ENCODE results near the gene DZIP3.
"Not testable (repeated sequence)": the region's sequence is repeated elsewhere in the genome, so short reads cannot be mapped to it uniquely, and the experiment has no call there.

The DZIP3 gene

DNA sequence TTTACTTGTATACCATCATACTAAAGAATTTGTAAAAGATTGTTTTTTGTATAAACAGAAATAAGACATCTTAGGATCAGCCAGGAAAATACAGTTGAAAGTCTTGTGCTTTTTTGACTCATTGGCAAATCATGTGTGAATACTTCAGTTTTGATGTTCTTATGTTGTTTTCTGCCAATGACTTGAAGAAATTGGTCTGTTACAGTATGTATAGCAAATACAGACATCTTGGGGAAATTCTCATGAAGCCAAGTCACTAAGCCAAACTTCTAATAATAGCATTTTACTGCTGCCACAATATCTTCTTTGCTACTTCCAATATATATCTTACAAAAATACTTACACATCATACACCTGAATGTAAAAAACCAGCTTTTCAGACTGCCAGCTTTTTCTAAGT lies 83.2 kb downstream of the DZIP3 start:
- no peak for TF ChIP-seq JUND (IDR thresholded peaks at IDR 0.05; ENCODE audit: low read depth)
- no peak for DNase-seq (ENCODE audit: low read depth in 1 of 2, low spot score in 1 of 2)
- in situ Hi-C loops (cut with HindIII; ENCODE audit: low pct_unique_long_range_greater_than_20kb, low sequenced_read_pairs), result no loop called here

DNA sequence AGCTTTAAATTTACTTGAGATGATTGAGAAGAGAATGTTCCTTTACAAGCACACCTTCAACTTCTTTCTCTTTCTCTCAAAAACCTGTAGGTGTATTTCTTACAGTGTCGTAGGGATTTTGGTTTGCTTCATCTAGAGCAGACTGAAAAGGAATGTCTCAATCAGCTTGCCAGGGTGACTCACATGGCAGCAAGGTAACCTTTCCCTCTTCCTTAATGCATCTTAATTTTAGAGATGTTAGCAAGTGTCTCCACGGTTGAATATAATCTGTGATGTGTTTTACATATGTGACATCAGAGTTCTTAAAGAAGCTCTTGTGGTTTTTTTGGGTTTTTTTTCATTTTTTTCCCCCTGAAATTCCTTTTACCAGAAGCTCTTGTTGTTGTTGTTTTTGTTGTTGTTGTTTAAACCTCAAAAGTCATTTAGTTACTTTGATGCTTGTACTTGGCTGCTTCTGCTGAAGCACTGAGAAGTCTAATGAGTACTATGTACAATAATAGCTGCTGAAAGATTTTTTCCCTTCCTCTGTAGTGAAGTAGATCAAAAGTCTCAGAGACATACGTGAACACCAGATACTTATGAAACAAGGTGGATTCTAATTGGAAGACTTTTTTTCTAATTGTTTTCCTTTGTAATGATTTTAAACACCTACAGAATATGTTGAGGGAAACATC lies 84.6 kb downstream of the DZIP3 start:
- in situ Hi-C loops (cut with HindIII; ENCODE audit: low pct_unique_long_range_greater_than_20kb, low sequenced_read_pairs), result no loop called here
- no peak for TF ChIP-seq JUND (IDR thresholded peaks at IDR 0.05; ENCODE audit: low read depth)
- no peak for DNase-seq (ENCODE audit: low read depth in 1 of 2, low spot score in 1 of 2)

DNA sequence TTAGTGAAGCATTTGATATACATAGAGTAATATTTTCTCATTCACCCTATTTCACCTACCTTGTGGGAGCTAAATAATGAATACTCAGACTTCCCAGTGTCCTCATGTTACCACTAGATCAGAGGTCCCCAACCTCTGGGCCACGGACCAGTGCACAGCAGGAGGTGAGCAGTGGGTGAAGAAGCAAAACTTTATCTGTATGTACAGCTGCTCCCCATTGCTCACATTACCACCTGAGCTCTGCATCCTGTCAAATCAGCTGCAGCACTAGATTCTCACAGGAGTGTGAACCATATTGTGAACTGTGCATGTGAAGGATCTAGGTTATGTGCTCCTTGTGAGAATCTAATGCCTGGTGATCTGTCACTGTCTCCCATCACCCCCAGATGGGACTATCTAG lies 88.3 kb downstream of the DZIP3 start:
- no peak for DNase-seq (ENCODE audit: low read depth in 1 of 2, low spot score in 1 of 2)
- TF ChIP-seq JUND (IDR thresholded peaks at IDR 0.05; ENCODE audit: low read depth), result no peak
- in situ Hi-C loops (cut with HindIII; ENCODE audit: low pct_unique_long_range_greater_than_20kb, low sequenced_read_pairs), result no loop called here

DNA sequence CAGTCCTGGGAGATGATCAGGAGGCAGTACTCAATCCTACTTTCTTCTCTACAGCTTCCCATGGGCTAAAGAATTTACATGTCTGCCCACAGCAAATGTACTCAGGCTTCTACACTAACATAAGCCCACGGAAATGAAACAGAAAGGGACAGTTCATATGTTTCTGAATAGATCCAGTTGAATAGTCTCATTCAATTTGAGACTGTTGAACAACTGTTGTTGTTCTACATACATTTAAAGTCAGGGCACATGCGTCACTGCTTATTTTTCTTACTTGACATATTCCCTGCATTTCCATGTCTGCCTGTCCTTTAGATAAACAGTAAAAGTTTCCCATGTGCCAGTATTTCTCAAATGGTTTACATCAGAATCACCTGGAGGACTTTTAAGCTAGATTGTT lies 102.8 kb downstream of the DZIP3 start:
- DNase-seq (ENCODE audit: low read depth in 1 of 2, low spot score in 1 of 2); in situ Hi-C loops (cut with HindIII; ENCODE audit: low pct_unique_long_range_greater_than_20kb, low sequenced_read_pairs): not testable (repeated sequence)

DNA sequence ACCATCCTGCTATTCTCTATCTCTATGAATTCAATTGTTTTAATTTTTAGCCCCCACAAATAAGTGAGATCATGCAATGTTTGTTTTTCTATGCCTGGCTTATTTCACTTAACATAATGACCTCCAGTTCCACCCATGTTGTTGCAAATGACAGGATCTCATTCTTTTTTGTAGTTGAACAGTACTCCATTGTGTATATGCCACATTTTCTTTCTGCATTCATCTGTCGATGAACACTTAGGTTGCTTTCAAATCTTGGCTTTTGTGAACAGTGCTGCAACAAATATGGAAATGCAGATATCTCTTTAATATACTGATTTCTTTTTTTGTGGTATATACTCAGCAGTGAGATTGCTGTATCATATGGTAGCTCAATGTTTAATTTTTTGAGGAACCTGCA lies 108.9 kb downstream of the DZIP3 start:
- no peak for TF ChIP-seq JUND (IDR thresholded peaks at IDR 0.05; ENCODE audit: low read depth)
- no peak for DNase-seq (ENCODE audit: low read depth in 1 of 2, low spot score in 1 of 2)
- in situ Hi-C loops (cut with HindIII; ENCODE audit: low pct_unique_long_range_greater_than_20kb, low sequenced_read_pairs), result no loop called here

DNA sequence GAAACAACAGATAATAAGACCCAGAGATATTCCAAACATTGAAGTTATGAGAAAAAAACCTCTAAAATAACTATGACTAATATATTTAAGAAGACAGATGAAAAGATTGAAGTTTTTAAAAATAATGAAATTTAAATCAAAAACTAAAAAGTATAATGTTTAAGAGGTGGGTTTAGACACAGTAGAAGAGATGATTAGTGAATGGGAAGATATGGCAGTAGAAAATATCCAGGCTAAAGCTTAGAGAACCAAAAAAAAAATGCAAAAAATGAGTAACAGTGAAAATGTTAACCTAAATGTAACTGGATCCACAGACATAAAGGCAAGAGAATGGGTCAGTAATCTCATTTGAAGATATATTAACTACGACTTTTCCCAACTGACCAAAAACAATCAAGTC lies 115.5 kb downstream of the DZIP3 start:
- DNase-seq (ENCODE audit: low read depth in 1 of 2, low spot score in 1 of 2), result no peak
- no peak for TF ChIP-seq JUND (IDR thresholded peaks at IDR 0.05; ENCODE audit: low read depth)
- in situ Hi-C loops (cut with HindIII; ENCODE audit: low pct_unique_long_range_greater_than_20kb, low sequenced_read_pairs), result no loop called here

DNA sequence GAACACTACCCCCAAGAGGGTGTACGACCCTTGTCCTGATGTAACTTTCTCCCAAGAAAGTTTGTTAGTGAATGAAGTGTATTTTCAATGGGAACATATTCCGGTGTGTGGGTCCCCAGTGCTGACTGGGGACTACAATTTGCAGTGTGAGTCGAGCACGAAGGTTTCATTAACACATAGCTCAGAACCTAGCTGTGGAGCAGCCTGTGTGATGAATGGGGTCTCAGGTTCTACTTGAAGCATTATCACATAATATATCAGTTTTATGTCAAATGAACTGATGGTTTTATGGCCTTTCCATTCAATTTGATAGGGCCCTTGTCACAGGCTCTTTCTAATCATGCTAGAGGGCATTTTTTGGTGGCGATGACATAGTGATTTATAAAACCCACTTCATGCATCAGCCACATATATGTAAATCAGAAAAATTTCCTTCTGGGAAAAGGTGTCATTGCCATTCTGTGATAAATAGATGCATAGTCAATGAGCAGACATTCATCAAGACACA lies 123.5 kb downstream of the DZIP3 start:
- no peak for TF ChIP-seq JUND (IDR thresholded peaks at IDR 0.05; ENCODE audit: low read depth)

DNA sequence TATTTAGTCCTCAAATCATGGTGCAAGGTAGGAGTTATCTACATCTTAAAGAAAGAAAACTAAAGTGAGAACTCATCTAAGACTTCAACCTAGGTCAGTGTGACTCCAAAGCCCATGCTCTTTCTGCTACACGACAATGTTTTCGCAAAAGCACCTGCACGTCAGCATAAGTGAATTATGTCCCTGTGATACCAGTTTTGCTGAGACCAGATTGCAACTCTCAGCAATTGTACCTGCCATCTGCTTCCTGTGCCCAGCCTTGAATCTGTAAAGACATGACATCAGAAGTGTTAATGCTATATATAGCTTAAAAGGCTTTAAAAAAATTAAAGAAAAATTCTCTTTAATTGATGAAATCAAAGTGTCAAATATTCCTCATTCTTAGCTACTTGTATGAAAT lies 124.3 kb downstream of the DZIP3 start:
- DNase-seq (ENCODE audit: low read depth in 1 of 2, low spot score in 1 of 2), result no peak
- in situ Hi-C loops (cut with HindIII; ENCODE audit: low pct_unique_long_range_greater_than_20kb, low sequenced_read_pairs), result no loop called here
- TF ChIP-seq JUND (IDR thresholded peaks at IDR 0.05; ENCODE audit: low read depth), result no peak

More for the DNA sequence above, 123.5 kb downstream of the DZIP3 start:
- DNase-seq (ENCODE audit: low read depth in 1 of 2, low spot score in 1 of 2), result no peak
- in situ Hi-C loops (cut with HindIII; ENCODE audit: low pct_unique_long_range_greater_than_20kb, low sequenced_read_pairs), result no loop called here

DNA sequence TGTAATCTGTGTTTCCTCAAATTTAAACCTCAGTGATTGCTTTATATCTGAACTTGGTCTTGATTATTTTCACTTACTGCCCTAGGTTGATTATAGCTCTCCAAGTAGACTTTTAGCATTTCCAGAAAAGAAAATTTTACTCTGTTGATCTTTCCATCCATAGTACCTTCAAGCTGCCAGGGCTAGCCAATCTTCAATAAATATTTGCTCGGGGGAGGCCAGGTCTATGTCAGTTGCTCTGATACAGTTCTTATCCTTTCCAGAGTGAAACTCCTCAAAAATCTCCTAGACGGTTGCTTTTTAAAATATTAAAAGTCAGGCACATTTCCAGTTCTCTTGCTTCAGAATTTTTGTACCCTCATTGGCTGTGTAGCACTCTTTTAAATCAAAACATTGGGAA lies 128.9 kb downstream of the DZIP3 start:
- in situ Hi-C loops (cut with HindIII; ENCODE audit: low pct_unique_long_range_greater_than_20kb, low sequenced_read_pairs), result no loop called here

DNA sequence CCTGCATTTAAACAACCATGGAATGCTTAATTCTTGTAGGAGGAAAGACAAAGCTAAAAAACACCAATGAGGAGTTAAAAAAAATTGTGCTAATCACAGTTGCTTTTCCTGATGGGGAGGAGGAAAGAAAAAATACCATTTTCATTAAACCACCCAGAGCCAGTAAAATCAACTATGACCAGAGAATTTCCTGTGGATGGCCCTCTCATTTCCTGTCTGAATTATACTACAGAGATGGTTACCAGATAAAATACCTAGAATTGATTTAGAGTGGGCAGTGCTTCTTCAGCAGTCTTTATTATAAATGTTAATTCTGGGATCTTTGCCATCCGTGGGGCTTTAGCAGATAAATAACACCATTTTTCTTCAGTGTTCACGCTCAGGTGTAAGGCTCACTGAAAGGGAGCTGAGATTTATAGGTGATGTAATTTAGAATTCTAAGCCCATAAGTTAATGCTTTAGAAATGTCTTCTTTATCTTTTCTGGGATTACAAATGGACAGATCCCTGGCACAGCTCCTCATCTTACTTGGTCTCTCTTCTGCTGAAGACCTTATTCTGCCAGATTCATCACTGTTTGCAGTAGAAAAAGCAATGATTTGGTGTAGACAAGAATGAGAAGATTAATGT lies 129.8 kb downstream of the DZIP3 start:
- no peak for TF ChIP-seq JUND (IDR thresholded peaks at IDR 0.05; ENCODE audit: low read depth)
- no peak for DNase-seq (ENCODE audit: low read depth in 1 of 2, low spot score in 1 of 2)
- in situ Hi-C loops (cut with HindIII; ENCODE audit: low pct_unique_long_range_greater_than_20kb, low sequenced_read_pairs), result no loop called here

More for the DNA sequence above, 128.9 kb downstream of the DZIP3 start:
- DNase-seq (ENCODE audit: low read depth in 1 of 2, low spot score in 1 of 2), result no peak
- no peak for TF ChIP-seq JUND (IDR thresholded peaks at IDR 0.05; ENCODE audit: low read depth)

DNA sequence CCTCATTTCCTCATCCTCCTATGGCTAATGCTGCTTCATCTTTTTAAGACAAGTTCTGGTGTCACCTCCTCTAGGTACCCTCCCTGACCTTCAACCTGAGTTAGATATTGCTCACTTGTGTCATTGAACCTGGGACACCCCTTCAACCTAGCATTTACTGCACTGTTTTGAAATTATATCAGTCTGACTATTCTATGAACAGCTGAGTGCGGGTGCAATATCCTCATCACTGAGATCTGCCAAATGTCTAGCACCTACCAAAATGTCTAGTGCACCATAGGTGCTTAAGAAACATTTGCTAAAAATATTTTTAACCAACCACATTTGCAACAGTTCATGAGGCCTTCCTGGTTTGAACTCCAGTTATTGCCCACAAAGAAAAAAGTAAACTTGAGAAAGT lies 133.2 kb downstream of the DZIP3 start:
- DNase-seq (ENCODE audit: low read depth in 1 of 2, low spot score in 1 of 2), result no peak
- in situ Hi-C loops (cut with HindIII; ENCODE audit: low pct_unique_long_range_greater_than_20kb, low sequenced_read_pairs), result no loop called here
- no peak for TF ChIP-seq JUND (IDR thresholded peaks at IDR 0.05; ENCODE audit: low read depth)

DNA sequence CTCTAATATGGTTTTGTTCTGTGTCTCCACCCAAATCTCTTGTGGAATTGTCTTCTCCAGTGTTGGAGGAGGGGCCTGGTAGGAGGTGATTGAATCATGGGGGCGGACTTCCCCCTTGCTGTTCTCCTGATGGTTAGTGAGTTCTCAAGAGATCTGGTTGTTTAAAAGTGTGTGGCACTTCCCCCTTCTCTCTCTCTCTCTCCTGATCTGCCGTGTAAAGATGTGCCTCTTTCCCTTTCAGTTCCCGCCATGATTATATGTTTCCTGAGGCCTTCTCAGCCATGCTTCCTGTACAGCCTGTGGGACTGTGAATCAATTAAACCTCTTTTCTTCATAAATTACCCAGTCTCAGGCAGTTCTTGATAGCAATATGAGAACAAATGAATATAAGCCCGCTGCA lies 134.6 kb downstream of the DZIP3 start:
- in situ Hi-C loops (cut with HindIII; ENCODE audit: low pct_unique_long_range_greater_than_20kb, low sequenced_read_pairs), result no loop called here
- TF ChIP-seq JUND (IDR thresholded peaks at IDR 0.05; ENCODE audit: low read depth), result no peak
- no peak for DNase-seq (ENCODE audit: low read depth in 1 of 2, low spot score in 1 of 2)

DNA sequence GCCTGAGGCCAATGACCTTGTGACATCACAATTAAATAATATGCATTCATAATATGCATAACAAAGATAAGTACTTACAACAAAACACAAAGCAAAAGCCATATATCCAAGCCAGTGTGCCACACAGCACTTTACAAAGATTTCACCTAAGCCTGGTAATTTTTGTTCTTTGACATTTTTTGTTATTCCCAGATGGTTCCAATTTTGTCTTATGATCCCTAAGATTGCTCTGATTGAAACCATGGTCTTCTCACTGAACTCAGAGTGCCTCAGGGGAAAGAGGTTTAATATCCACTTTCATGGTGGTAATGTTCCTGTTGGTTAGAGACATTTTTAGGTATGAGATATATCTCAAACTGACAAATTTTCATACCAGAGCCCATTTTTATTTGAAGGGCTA lies 138.6 kb downstream of the DZIP3 start:
- in situ Hi-C loops (cut with HindIII; ENCODE audit: low pct_unique_long_range_greater_than_20kb, low sequenced_read_pairs), result no loop called here
- no peak for DNase-seq (ENCODE audit: low read depth in 1 of 2, low spot score in 1 of 2)
- no peak for TF ChIP-seq JUND (IDR thresholded peaks at IDR 0.05; ENCODE audit: low read depth)

DNA sequence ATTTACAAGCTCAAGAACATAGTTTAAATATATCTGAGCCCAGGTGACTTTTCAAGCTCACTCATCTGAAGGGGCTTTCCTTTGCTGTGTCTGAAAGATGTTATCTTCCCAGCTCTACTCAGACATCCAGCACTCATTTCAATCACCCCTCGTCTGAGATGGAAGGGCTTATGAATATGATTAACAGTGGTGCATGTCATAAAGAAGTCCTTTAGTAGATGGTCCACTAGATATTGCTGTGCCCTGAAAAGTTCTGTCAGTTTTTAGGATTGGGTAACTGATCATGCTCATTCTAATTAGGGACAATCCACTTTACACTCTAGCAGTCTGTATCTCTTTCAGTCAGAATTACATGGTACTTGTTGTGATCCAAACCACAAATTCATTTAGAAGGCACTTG lies 139.4 kb downstream of the DZIP3 start:
- no peak for TF ChIP-seq JUND (IDR thresholded peaks at IDR 0.05; ENCODE audit: low read depth)
- in situ Hi-C loops (cut with HindIII; ENCODE audit: low pct_unique_long_range_greater_than_20kb, low sequenced_read_pairs), result no loop called here
- no peak for DNase-seq (ENCODE audit: low read depth in 1 of 2, low spot score in 1 of 2)

Measured in T47D (cell line).